Measurements from ENCODE around the gene DGKE.

DNA sequence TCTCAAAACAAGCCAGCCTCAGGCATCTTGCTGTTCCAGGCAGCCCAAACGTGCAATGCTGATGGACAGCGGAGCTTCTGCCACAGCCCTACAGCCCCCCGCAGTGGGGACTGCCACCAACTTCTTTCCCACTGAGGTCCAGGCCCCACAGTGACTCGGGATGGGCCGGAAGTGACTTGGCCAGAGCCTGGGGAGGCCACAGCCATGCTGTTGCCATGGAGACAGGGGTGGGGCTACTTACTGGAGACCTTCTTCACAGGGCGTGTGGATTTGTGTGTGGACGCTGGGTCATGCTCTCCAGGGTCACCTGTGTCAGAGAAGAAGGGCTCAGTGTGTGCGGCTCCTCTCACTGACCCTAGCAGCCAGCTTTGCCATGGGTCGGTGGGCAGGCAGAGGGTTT is 64.9 kb downstream of the DGKE start:
- TF ChIP-seq EP300 (IDR thresholded peaks at IDR 0.05) = no peak
- TF ChIP-seq, protein P1, sequence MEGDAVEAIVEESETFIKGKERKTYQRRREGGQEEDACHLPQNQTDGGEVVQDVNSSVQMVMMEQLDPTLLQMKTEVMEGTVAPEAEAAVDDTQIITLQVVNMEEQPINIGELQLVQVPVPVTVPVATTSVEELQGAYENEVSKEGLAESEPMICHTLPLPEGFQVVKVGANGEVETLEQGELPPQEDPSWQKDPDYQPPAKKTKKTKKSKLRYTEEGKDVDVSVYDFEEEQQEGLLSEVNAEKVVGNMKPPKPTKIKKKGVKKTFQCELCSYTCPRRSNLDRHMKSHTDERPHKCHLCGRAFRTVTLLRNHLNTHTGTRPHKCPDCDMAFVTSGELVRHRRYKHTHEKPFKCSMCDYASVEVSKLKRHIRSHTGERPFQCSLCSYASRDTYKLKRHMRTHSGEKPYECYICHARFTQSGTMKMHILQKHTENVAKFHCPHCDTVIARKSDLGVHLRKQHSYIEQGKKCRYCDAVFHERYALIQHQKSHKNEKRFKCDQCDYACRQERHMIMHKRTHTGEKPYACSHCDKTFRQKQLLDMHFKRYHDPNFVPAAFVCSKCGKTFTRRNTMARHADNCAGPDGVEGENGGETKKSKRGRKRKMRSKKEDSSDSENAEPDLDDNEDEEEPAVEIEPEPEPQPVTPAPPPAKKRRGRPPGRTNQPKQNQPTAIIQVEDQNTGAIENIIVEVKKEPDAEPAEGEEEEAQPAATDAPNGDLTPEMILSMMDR (IDR thresholded peaks at IDR 0.05) = no peak
